Ovary (tissue), 10 donors: ENCODE results near the gene LYRM1. TPM values are rescaled to one million over a fixed set of nuclear protein-coding genes. Genes with fewer than 3 reads are reported as not detected.
A peak's percentile ranks its signal among the peaks of the same experiment; 100 is the strongest.

ENCODE experiments used
- DNase-seq, 5 donors: peaks; one replicate each; pipeline ENCODE4 v3.0.0-alpha.2; 2019 to 2020
- H3K27ac ChIP-seq, 2 donors: fragments of 200-600 bp; one replicate each; pipeline versions ENCODE4 v1.5.1 to v1.8.0; 2019 to 2022
- H3K27me3 ChIP-seq: fragments of 200-600 bp; one replicate; pipeline ENCODE4 v1.8.0; 2022
- H3K36me3 ChIP-seq: fragments of 200-600 bp; sonication (generic); one replicate; pipeline ENCODE4 v1.5.1; 2019
- H3K4me1 ChIP-seq: one replicate; pipeline ENCODE4 v1.8.1; 2013; ENCODE audit warnings: mild to moderate bottlenecking, moderate library complexity; ENCODE audit not compliant: insufficient read depth
- H3K4me3 ChIP-seq: fragments of 200-600 bp; sonication (generic); one replicate; pipeline ENCODE4 v1.5.1; 2017
- H3K9me3 ChIP-seq, 2 donors: fragments of 200-600 bp in 1 of 2; sonication (generic) in 1 of 2; one replicate each; pipeline versions ENCODE4 v1.5.1 to v1.8.1; 2013 to 2019; ENCODE audit warnings: mild to moderate bottlenecking in 1 of 2, moderate library complexity in 1 of 2
- CTCF ChIP-seq, 3 donors: fragments of 450-650 bp in 2 of 3; fragments of 200-600 bp in 1 of 3; IDR thresholded peaks; one replicate each; pipeline versions ENCODE4 v1.5.1 to v1.8.0; 2016 to 2022; ENCODE audit warnings: antibody characterized with exemption in 3 of 3, mild to moderate bottlenecking in 1 of 3
- EP300 ChIP-seq: sonication (generic); formaldehyde crosslinking; IDR thresholded peaks from one replicate; pipeline ENCODE4 v1.6.1; 2017; ENCODE audit warnings: antibody characterized with exemption
- POLR2A ChIP-seq: fragments of 450-650 bp; IDR thresholded peaks from one replicate; pipeline ENCODE4 v1.6.1; 2017; ENCODE audit warnings: antibody characterized with exemption, mild to moderate bottlenecking, moderate library complexity
- WGBS, 3 donors: extraction: QIAGEN DNeasy Blood & Tissue Kit in 1 of 3; methylation state at CpG; one replicate each; pipeline versions ENCODE4 v1.1.5 to v1.1.7; 2013 to 2017; 5-methylcytosine and 5-hydroxymethylcytosine counted together
- intact Hi-C, 4 donors: fragments of 100-400 bp; cut with DNase I; formaldehyde crosslinking; loops; one replicate each; pipeline versions ENCODE4 v1.11.0 to v1.15.1; 2022 to 2023
- long read RNA-seq, 3 donors: library from polyadenylated mRNA in 2 of 3; unstranded in 2 of 3; transcript quantifications; one replicate each; pipeline ENCODE4 v2.0.0 and lab custom pipeline, GENCODE V29; 2021 to 2026
- polyA plus RNA-seq, 2 donors: library from polyadenylated mRNA; stranded (reverse); fragments of 200-250 nt in 1 of 2; fragments of 350-450 nt in 1 of 2; fragmentation: Illumina TruSeq in 1 of 2; extraction: RNeasy Lipid Tissue Mini Kit (QIAGEN cat#74804) in 1 of 2; gene quantifications; one replicate each; pipeline ENCODE4 v1.2.3, GENCODE V29; 2013 to 2014
- total RNA-seq, 7 donors: library from RNA; depleted of rRNA in 2 of 7; stranded (reverse); fragments of >200 nt in 2 of 7; fragmentation: NEBNext Ultra II Directional in 3 of 7; extraction: Animal tissue kit (Norgen Biotek cat#: 25700) in 3 of 7; gene quantifications; one replicate each; pipeline versions ENCODE4 v1.1.0 to v1.2.4, GENCODE V29; 2016 to 2023
- donor health status: DM: no; HTN: no; CAD: no; lungs with moderate emphysema.
- donor health status: DM: no; HTN: no; CAD: no.
- donor health status: Bipolar disorder and iron deficiency.
- donor health status: DM: yes; HTN: yes; CAD: no.
- donor health status: DM: no; HTN: no; CAD: no.
- donor health status: DM: yes; HTN: yes; CAD: no.

LYRM1 gene
- total RNA-seq = 10 to 100 TPM; 31.6 to 53.4 (median 42.0) TPM
- polyA plus RNA-seq = 10 to 100 TPM; 52.4 to 64.5 TPM
- long read RNA-seq, donor 1, transcript LYRM1-208 (4 exons, 460 nt) = major isoform, 103 of 197 reads
- long read RNA-seq, donor 1, transcript LYRM1-201 (5 exons, 1,626 nt) = minor isoform, 12 of 197 reads
- long read RNA-seq, donor 1, transcript LYRM1-204 (4 exons, 1,558 nt) = minor isoform, 26 of 197 reads
- long read RNA-seq, donor 1, transcript LYRM1-205 (4 exons, 931 nt) = minor isoform, 6 of 197 reads
- long read RNA-seq, donor 1, partial matches to known transcripts = 2 of 197 reads
- long read RNA-seq, donor 1, other reads (novel, unspliced or antisense) = 45 of 197 reads
- long read RNA-seq, donor 2, transcript LYRM1-204 (4 exons, 1,558 nt) = major isoform, 5 of 10 reads
- long read RNA-seq, donor 2, partial matches to known transcripts = 0 of 10 reads
- long read RNA-seq, donor 2, other reads (novel, unspliced or antisense) = 0 of 10 reads
- long read RNA-seq, donor 3, transcript LYRM1-201 (5 exons, 1,626 nt) = minor isoform, 5 of 50 reads
- long read RNA-seq, donor 3, transcript LYRM1-208 (4 exons, 460 nt) = major isoform, 25 of 50 reads
- long read RNA-seq, donor 3, partial matches to known transcripts = 0 of 50 reads
- long read RNA-seq, donor 3, other reads (novel, unspliced or antisense) = 13 of 50 reads

DNA sequence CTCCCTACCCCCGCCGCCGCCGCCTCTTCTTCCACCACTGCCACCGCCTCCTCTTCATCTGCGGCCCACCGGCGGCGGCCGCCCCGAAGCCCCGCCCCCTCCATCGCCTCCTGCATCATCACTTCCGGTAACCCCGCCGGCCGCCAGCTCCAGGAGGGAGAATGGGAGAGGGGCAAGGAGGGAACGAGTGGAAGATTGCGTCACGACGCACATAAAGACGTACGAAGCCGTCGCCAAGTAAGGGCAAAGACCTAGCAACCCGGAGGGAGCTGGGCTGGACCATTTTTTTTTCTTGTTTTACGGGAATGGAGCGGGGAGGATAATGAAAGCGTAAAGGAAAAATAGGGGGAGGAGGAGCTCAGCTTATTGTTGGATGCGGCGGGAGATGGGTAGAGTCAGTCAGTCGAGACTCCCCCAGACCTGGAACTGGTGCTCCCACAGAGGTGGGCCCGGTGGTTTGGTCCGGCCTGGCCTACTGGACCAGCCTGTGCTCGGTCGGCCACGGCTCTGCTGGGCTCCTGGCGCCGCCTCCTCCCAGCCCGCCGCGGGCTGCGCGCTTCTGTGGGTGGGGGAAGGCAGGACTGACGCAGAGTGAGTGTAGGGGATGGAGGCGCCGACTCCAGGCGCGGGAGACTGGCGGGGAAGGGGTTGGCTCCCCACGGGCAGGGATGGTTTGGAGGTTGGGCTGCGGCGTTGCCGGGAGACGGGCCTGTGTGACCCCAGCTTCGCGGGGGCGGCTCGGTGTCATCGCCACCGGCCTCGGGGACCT lies at the start of gene LYRM1, which contains the start of gene DCUN1D3:
Gene LYRM1 (plus strand): TSS at position 473 of the 769 bp plus-strand sequence. CDS start 14,785 bp downstream, outside the sequence.
Gene DCUN1D3 (minus strand): TSS at position 60 of the 769 bp plus-strand sequence. CDS start 37,820 bp downstream, outside the sequence.
- H3K27ac ChIP-seq = peak within 1 kb of the TSS; percentile 87 to 96
- no peaks in the 10 kb centered on the region for H3K27me3 ChIP-seq
- 0 to 1% (median 0%) methylated on average over 61 to 62 of the region's 62 CpGs for WGBS, 3 donors
- DNase-seq = peak; percentile 97 to 98 (median 98)
- intact Hi-C loops = loop anchor here in 2 of 4 donors (5.0 kb wide), 1 partner anchor 48 kb away; no protein-coding TSS in a partner anchor
- no peaks in the 10 kb centered on the region for H3K9me3 ChIP-seq
- TF ChIP-seq EP300 = peak; percentile 47
- TF ChIP-seq CTCF (IDR thresholded peaks at IDR 0.05) = no peak
- TF ChIP-seq POLR2A = peak; percentile 92
- H3K36me3 ChIP-seq = no peaks in the 10 kb centered on the region
- peak within 1 kb of the TSS; percentile 83 for H3K4me3 ChIP-seq
- H3K4me1 ChIP-seq = peaks cover 9% of the 10 kb centered on the region

- no peak overlapping the region for H3K4me3 ChIP-seq
- DNase-seq = no peak
- H3K4me1 ChIP-seq = peaks cover 6% of the 10 kb centered on the region
- TF ChIP-seq EP300 = no peak
- H3K27me3 ChIP-seq = no peaks in the 10 kb centered on the region
- intact Hi-C loops = loop anchor here in 3 of 4 donors (5.0 kb wide), 4 partner anchors 51 to 634 kb away; partner anchors contain the start of genes DCUN1D3 (in 2 of the 3) and LYRM1 (in 2 of the 3)
- H3K9me3 ChIP-seq = no peaks in the 10 kb centered on the region
- H3K36me3 ChIP-seq = no peaks in the 10 kb centered on the region
- H3K27ac ChIP-seq = no peak overlapping the region
- 54 to 64% (median 59%) methylated on average over 3 of the region's 3 CpGs for WGBS, 3 donors
Observed at GRCh38 chr16:20850981-20851380, 49.6 kb upstream of the LYRM1 start.

DNA sequence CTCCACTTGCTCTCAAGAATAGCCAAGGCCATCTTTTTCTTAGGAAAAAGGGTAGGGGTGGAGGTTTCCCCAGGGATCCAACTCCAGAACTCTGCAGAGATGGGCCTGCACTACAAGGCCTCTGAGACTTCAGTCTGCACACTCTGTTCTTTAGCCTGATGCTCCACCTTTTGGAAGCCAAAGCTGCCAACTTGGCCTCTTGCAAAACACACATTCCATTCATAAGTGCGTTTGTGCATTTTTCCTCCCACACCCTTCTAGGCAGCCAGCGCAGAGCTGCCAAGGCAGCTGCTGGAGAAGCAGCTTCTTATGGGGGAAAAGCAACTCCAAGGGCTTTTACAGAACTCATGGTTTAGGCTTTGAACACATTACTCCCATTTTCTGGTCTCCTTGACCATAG lies 49.0 kb upstream of the LYRM1 start:
- WGBS, 3 donors = 0 to 3% (median 2%) methylated on average over 2 of the region's 2 CpGs
- DNase-seq = peak; percentile 71 to 86 (median 83)
- no peaks in the 10 kb centered on the region for H3K9me3 ChIP-seq
- intact Hi-C loops = loop anchor here in 3 of 4 donors (5.0 kb wide), 4 partner anchors 51 to 634 kb away; partner anchors contain the start of genes DCUN1D3 (in 2 of the 3) and LYRM1 (in 2 of the 3)
- no peak overlapping the region for H3K27ac ChIP-seq
- H3K27me3 ChIP-seq = no peaks in the 10 kb centered on the region
- H3K36me3 ChIP-seq = no peaks in the 10 kb centered on the region
- no peak overlapping the region for H3K4me3 ChIP-seq
- peak; percentile 11 for TF ChIP-seq EP300
- TF ChIP-seq CTCF (IDR thresholded peaks at IDR 0.05) = no peak
- no peak for TF ChIP-seq POLR2A
- H3K4me1 ChIP-seq = peaks cover 6% of the 10 kb centered on the region

GRCh38 chr16:20853143-20853542 lies 47.4 kb upstream of the LYRM1 start:
- H3K27me3 ChIP-seq = no peaks in the 10 kb centered on the region
- TF ChIP-seq POLR2A (no peak), EP300 (no peak), CTCF (IDR thresholded peaks at IDR 0.05) (no peak)
- no peaks in the 10 kb centered on the region for H3K9me3 ChIP-seq
- no peak overlapping the region for H3K27ac ChIP-seq
- intact Hi-C loops = loop anchor here in 3 of 4 donors (5.0 kb wide), 4 partner anchors 49 to 636 kb away; partner anchors contain the start of genes DCUN1D3 (in 2 of the 3) and LYRM1 (in 2 of the 3)
- H3K4me1 ChIP-seq = peaks cover 8% of the 10 kb centered on the region
- DNase-seq = no peak
- H3K4me3 ChIP-seq = no peak overlapping the region
- no peaks in the 10 kb centered on the region for H3K36me3 ChIP-seq
- WGBS, 3 donors = 68 to 83% (median 69%) methylated on average over 5 of the region's 5 CpGs
